Mammary epithelial cell (primary cell): ENCODE data around the gene THG1L.

ENCODE experiments used
- CTCF ChIP-seq, 2 donors: IDR thresholded peaks in 1 of 2; conservative IDR thresholded peaks in 1 of 2; 2 replicates each; pipeline ENCODE4 v1.5.1; 2011 to 2012; ENCODE audit warnings: inconsistent platforms in 2 of 2, low read length in 2 of 2, mild to moderate bottlenecking in 2 of 2, control low read depth in 1 of 2, low read depth in 1 of 2; ENCODE audit not compliant: insufficient read depth in 1 of 2; ENCODE audit errors: extremely low read depth in 1 of 2
- EZH2 ChIP-seq: IDR thresholded peaks from 2 replicates; pipeline ENCODE4 v1.6.1; 2012; ENCODE audit warnings: low read length, inconsistent platforms, borderline replicate concordance

GRCh38 chr5:157687198-157687554 is 44.0 kb upstream of the THG1L start:
- TF ChIP-seq CTCF (conservative IDR thresholded peaks at IDR 0.05 in 1 of 2, IDR thresholded peaks at IDR 0.05 in 1 of 2; ENCODE audit: extremely low read depth in 1 of 2, insufficient read depth in 1 of 2, low read depth in 1 of 2, low read length in 2 of 2) (no peak), EZH2 (no peak)
